Fibroblast of lung (primary cell): Measurements from ENCODE around the gene DNAJC11. TPM values are rescaled to one million over a fixed set of nuclear protein-coding genes. Genes with fewer than 3 reads are reported as not detected.

ENCODE experiments used
- DNase-seq, 2 donors: peaks; one replicate each; pipeline versions ENCODE4 v3.0.0 to v3.0.0-alpha.2; 2010; ENCODE audit warnings: low read depth in 2 of 2
- H2AFZ ChIP-seq: 2 replicates; pipeline ENCODE4 v1.5.1; 2012; ENCODE audit warnings: low read length, control low read depth, inconsistent platforms
- H3K27ac ChIP-seq: 2 replicates; pipeline ENCODE4 v1.5.1; 2011; ENCODE audit warnings: low read length, control low read depth; ENCODE audit not compliant: insufficient read depth
- H3K27me3 ChIP-seq: 2 replicates; pipeline ENCODE4 v1.5.1; 2011; ENCODE audit warnings: mild to moderate bottlenecking, low read length; ENCODE audit not compliant: control insufficient read depth, insufficient read depth
- H3K36me3 ChIP-seq: 2 replicates; pipeline ENCODE4 v1.5.1; 2011; ENCODE audit warnings: low read length; ENCODE audit not compliant: control insufficient read depth, insufficient read depth
- H3K4me1 ChIP-seq: 2 replicates; pipeline ENCODE4 v1.5.1; 2011; ENCODE audit warnings: low read length; ENCODE audit not compliant: control insufficient read depth, insufficient read depth; ENCODE audit errors: extremely low read depth
- H3K4me2 ChIP-seq: 2 replicates; pipeline ENCODE4 v1.5.1; 2011; ENCODE audit warnings: low read length, control low read depth; ENCODE audit not compliant: insufficient read depth; ENCODE audit errors: extremely low read depth
- H3K4me3 ChIP-seq, 4 experiments: fragments of 200-600 bp in 1 of 4; sonication (generic) in 1 of 4; replicated peaks in 1 of 4; 2 replicates each; pipeline ENCODE4 v1.5.1; 2011 to 2016; ENCODE audit warnings: low read length in 4 of 4, low read depth in 3 of 4, mild to moderate bottlenecking in 3 of 4, control low read depth in 2 of 4, inconsistent platforms in 1 of 4, mixed read lengths in 1 of 4; ENCODE audit not compliant: insufficient read depth in 1 of 4; ENCODE audit errors: control extremely low read depth in 1 of 4
- H3K79me2 ChIP-seq: 2 replicates; pipeline ENCODE4 v1.5.1; 2012; ENCODE audit warnings: mild to moderate bottlenecking, low read length, inconsistent platforms; ENCODE audit not compliant: control insufficient read depth, insufficient read depth
- H3K9ac ChIP-seq: 2 replicates; pipeline ENCODE4 v1.5.1; 2011; ENCODE audit warnings: mild to moderate bottlenecking, low read length, control low read depth; ENCODE audit not compliant: insufficient read depth
- H3K9me3 ChIP-seq: 2 replicates; pipeline ENCODE4 v1.5.1; 2012; ENCODE audit warnings: low read depth, low read length; ENCODE audit not compliant: control insufficient read depth, insufficient read depth
- H4K20me1 ChIP-seq: 2 replicates; pipeline ENCODE4 v1.5.1; 2011; ENCODE audit warnings: low read length; ENCODE audit not compliant: control insufficient read depth, insufficient read depth; ENCODE audit errors: extremely low read depth
- CTCF ChIP-seq, 2 donors: IDR thresholded peaks in 1 of 2; conservative IDR thresholded peaks in 1 of 2; 1 replicate in 1 of 2; 2 replicates in 1 of 2; pipeline ENCODE4 v1.5.1; 2011 to 2012; ENCODE audit warnings: low read length in 2 of 2, control low read depth in 1 of 2, inconsistent platforms in 1 of 2, low read depth in 1 of 2, mild to moderate bottlenecking in 1 of 2
- EZH2 ChIP-seq: IDR thresholded peaks from 2 replicates; pipeline ENCODE4 v1.5.1; 2012; ENCODE audit warnings: low read length, control low read depth, mild to moderate bottlenecking; ENCODE audit errors: missing control alignments
- polyA plus RNA-seq, 2 donors: library from polyadenylated mRNA; depleted of rRNA in 1 of 2; stranded (reverse) in 1 of 2; unstranded in 1 of 2; fragments of >200 nt; gene quantifications; 2 replicates each; pipeline ENCODE4 v1.2.1, GENCODE V29; 2011 to 2012; ENCODE audit warnings: missing spikeins in 1 of 2
- total RNA-seq: library from RNA; depleted of rRNA; stranded (reverse); fragments of >200 nt; gene quantifications from 2 replicates; pipeline ENCODE4 v1.2.1, GENCODE V29; 2014

Gene DNAJC11
- total and polyA plus RNA-seq, 2 donors (not counting 1 experiment from before 2014, with no cell fraction given) = 31.8 to 35.2 TPM

GRCh38 chr1:6726253-6726652 is 24.6 kb upstream of the DNAJC11 start:
- no peaks in the 10 kb centered on the region for H4K20me1 ChIP-seq
- DNase-seq = no peak
- no peak for TF ChIP-seq CTCF (conservative IDR thresholded peaks at IDR 0.05 in 1 of 2, IDR thresholded peaks at IDR 0.05 in 1 of 2; ENCODE audit: low read depth in 1 of 2, low read length in 2 of 2)
- no peak for TF ChIP-seq EZH2
- H3K27me3 ChIP-seq = no peaks in the 10 kb centered on the region
- H3K9me3 ChIP-seq = no peaks in the 10 kb centered on the region
- H3K9ac ChIP-seq = no peak overlapping the region
- H3K4me3 ChIP-seq = no peak overlapping the region
- no peak overlapping the region for H3K27ac ChIP-seq
- H3K4me2 ChIP-seq = no peak overlapping the region
- peaks cover 2% of the 10 kb centered on the region for H3K4me1 ChIP-seq
- no peak overlapping the region for H2AFZ ChIP-seq
- no peaks in the 10 kb centered on the region for H3K79me2 ChIP-seq
- H3K36me3 ChIP-seq = no peaks in the 10 kb centered on the region

GRCh38 chr1:6724517-6725141 is 23.0 kb upstream of the DNAJC11 start:
- Histone ChIP-seq H4K20me1 (no peaks in the 10 kb centered on the region), H3K36me3 (no peaks in the 10 kb centered on the region), H3K9ac (no peak overlapping the region), H3K27ac (peak overlapping the region; percentile 46), H3K4me1 (peaks cover 2% of the 10 kb centered on the region), H3K4me2 (no peak overlapping the region), H2AFZ (no peak overlapping the region), H3K79me2 (no peaks in the 10 kb centered on the region), H3K27me3 (no peaks in the 10 kb centered on the region), H3K4me3 (no peak overlapping the region), H3K9me3 (no peaks in the 10 kb centered on the region)
- TF ChIP-seq CTCF (conservative IDR thresholded peaks at IDR 0.05 in 1 of 2, IDR thresholded peaks at IDR 0.05 in 1 of 2; ENCODE audit: low read depth in 1 of 2, low read length in 2 of 2) = no peak
- no peak for TF ChIP-seq EZH2
- peak; percentile 31 to 89 for DNase-seq

GRCh38 chr1:6723621-6724428 is 22.2 kb upstream of the DNAJC11 start:
- Histone ChIP-seq H3K9ac (no peak overlapping the region), H3K36me3 (no peaks in the 10 kb centered on the region), H3K4me2 (no peak overlapping the region), H3K27ac (peak overlapping the region; percentile 46), H2AFZ (no peak overlapping the region), H3K79me2 (no peaks in the 10 kb centered on the region), H4K20me1 (no peaks in the 10 kb centered on the region), H3K4me1 (peaks cover 2% of the 10 kb centered on the region), H3K9me3 (no peaks in the 10 kb centered on the region), H3K27me3 (no peaks in the 10 kb centered on the region), H3K4me3 (no peak overlapping the region)
- TF ChIP-seq EZH2 (no peak), CTCF (conservative IDR thresholded peaks at IDR 0.05 in 1 of 2, IDR thresholded peaks at IDR 0.05 in 1 of 2; ENCODE audit: low read depth in 1 of 2, low read length in 2 of 2) (no peak)
- DNase-seq = no peak
